ENCODE results near the gene TMA7.

The TMA7 gene

DNA sequence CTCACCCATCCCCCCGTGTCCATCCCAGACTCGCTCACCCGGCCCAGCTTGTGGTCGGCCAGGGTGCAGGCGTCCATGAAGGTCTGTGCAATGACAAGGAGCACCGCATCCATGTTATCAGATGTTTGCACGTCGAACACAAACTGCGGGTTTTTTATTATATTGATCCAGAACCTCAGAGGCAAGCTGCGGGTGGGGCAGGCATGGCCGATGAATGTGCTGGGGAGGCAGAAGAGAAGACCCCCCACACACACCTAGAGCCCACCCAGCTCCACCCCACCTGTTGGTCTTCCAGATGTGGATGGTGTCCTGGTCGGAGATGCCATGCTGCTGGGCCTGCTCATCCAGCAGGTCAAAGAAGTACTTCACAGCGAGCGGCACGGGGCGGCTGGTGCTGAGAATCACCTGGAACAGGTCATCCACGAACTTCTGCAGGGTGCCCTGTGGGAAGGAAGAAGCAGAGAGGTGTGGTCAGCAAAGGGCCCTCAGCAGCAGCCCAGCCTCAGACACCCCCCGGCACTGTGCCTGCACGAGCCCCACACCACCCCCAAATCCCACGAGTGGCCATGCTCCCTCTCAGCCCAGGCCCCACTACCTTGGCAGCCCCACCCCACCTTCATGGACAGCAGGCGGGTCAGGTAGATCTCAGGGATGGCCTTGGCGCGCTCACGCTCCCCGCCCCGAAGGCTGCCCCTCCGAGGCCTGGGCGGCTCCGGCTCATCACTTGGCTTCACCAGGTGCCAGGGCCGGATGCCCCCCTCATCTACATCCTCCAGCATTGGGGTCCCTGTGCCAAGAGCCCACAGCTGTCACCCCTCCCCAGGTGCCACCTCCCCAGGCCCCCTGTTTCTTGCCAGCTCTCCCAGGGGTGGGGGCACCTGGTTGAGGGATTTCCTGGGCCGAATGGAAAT, 30.5 kb upstream of the TMA7 start:
- no peak for DNase-seq

DNA sequence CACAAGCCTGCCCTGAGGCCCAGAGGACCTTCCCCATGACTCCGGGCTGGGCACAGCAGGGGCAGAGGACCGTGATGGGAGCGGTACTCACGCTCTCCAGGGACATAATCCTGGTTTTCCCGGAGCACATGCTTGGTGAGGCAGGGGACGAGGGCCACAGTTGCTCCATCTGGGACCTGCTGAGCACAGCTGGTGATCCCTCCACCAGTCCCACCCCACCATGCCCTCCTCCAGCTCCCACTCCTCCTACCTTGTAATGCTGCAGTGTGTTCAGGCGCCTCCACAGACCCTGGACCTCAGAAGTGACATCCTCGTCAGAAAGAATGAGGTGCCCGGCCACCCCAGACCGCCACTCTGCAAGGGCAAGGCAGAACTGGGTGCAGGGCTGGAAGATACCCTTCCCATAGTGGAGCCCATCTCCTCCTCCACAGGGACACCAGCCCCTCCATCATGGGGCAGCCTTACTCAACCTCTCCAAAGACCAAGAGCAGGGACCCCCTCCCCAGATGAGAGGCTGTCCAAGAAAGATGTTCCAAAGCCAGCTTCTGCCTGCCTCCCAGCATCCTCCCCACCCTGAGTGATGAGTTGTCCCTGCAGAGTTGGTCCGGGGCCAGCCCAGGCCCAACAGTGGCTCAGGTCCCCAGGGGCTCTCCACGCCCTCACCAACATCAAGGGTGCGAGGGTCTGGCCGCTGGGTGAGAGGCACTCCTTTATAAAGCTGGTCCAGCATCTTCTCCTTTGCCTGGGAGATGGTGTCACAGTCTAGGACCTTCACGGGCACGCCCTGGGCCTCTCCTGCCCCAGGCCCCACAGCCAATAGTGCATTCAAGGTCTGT, 29.6 kb upstream of the TMA7 start:
- no peak for DNase-seq

DNA sequence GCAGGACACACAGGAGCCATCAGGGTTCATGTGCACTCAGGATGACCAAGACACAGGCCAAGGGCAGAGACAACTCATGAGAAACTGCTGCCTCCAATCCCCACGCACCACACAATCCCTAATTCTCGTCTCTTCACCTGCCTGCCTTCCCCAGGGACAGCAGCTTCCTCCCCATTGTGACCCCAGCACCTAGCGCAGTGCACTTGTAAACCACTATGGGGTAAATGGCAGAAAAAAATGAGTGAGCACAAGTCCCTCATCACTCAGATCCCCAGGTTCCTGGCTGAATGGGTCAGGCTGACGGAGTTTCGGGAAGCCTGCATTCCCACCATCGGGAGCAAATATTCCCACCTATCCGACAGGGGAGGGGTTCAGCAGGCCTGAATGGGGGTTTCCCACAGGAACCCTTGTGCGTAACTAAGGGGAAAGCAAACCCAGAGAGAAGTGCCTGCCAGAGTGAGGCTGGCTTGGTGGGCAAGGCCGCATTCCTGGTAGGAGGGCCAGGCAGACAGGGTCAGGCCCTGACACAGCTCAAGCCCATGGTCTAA, 28.9 kb upstream of the TMA7 start:
- DNase-seq, result no peak

DNA sequence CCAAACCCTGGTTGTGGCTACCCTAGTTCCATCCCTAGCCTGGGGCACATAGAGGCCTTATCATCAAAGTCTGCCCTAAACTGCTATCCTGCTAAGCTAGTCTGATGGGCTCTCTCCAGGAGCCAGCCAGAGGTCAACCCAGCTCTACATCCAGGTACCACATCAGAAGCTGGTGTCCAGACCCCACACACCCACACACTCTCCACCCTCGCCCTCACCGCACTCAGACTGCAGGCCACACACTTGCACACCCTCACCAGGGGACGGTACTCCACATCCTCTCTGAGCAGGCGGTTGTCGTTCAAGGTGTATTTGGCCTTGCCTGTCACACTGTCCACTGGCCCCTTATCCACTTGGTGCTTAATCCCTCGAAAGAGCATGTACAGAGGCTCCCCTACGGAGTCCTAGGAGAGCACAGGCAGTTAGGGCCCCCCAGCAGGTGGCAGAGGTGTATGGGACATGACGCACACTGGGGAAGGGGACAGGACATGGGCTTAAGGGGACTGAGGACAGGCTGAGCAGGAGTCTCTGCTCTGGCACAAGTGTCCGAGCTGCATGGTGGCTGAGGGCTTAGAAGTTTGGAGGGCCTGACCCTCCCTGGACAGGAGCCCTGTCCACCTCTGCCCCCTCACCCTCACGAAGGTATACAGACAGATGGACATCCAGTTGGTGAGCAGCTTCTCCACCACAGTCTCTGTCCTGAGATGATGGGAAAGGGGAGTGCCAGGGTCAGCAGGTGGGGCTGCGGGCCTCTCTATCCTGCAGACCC, 28.3 kb upstream of the TMA7 start:
- DNase-seq, result no peak

DNA sequence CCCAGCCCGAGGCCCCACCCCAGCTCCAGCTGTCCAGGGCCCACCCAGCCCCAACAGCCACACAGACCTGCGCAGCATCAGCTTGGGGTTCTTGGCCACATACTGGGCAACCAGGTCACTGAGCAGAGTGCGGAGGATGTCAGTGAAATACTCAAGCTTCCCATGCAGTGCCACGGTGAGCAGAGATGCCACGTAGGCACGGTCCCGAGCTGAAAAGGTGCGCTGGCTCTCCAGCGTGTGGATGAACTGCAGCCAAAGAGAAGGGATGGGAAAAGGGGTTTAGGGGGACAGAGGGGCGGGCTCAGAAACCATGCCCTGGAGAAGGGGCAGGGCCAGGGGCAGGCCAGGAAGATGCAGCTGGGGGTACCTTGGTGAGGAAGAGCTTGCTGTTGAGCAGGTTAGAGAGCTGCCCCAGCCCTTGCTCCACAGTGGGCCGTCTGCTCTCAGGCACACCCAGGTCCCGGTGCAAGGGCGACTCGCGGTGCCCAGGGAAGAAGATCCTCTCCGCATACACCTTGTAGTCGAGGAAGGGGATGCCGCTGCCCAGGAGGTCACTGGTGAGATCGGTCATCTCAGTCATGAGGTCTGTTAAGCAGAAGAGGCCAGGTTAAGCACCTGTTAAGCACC, 27.6 kb upstream of the TMA7 start:
- no peak for DNase-seq

DNA sequence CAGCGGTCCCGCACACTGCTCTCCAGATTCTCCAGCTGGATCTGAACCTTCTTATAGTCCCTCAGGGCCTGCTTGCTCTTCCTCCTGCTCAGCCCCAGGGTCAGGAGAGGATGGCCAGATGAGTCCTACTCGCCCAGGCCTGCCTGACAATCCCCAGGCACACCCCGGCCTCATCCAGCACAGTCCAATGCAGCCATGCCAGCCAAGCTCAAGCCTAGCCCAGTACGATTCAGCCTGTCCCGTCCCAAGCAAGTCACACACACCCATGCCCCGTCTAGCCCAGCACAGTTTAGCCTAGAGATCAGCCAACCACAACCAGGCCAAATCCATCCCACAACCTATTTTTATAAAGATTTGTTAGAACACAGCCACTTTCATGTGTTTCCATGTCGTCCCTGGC, 27.0 kb upstream of the TMA7 start:
- no peak for DNase-seq

DNA sequence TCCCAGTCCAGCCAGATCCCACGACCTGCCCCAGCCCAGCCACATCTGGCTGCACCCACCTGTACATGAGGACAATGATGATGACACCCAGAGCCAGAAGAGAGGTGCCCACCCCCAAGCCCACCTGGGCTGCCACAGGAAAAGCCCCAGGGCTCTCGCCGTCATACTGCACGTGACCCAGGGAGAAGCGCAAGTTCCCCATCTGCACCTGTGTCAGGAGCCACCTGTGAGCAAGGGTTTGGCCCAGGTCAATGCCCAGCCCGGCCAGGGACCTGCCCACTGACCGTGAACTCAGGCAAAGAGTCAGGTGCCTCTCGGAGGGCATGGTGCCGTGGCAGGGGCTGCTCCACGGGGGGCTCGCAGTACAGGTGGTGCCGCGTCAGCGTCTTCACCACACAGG, 26.4 kb upstream of the TMA7 start:
- no peak for DNase-seq

DNA sequence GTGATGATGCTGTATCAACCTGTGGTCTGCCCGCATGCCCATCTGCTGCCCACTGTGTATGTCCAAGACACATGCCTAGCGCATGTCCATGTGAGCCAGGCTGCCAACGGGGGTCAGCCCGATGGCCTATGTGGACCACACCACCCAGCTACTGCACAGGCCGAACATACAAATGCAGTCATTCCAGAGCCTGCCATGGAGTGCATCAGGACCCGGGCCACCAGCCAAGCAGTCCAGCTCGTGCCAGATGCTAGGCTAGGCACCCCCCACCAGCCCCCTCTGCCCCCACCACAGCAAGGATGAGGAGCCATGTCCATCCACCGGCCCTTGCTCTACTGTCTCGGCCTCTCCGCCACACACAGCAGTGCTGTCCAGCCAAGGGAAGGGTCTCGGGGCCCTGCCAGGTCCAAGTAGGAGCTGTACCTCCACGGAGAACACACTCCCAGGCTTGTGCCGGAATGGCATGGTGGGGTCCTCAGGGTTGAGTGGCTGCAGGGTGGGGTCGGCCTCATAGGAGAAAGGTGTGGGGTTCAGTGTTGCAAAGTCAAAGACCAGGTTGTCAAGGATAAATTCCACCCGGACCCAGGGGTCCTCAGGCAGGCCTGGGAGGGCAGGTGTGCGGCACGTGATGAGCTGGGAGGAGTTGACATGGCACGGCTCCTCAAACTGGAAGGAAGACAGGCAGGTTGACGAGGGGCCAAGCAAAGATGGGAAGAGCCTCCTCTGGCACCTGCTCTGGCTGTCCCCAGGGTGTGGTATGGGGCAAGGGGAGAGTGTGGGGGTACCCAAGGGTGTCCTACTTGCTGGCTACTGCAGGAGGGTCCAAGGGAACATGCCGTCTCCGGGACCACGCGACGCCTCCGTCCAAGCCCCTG, 25.4 kb upstream of the TMA7 start:
- DNase-seq, result no peak

DNA sequence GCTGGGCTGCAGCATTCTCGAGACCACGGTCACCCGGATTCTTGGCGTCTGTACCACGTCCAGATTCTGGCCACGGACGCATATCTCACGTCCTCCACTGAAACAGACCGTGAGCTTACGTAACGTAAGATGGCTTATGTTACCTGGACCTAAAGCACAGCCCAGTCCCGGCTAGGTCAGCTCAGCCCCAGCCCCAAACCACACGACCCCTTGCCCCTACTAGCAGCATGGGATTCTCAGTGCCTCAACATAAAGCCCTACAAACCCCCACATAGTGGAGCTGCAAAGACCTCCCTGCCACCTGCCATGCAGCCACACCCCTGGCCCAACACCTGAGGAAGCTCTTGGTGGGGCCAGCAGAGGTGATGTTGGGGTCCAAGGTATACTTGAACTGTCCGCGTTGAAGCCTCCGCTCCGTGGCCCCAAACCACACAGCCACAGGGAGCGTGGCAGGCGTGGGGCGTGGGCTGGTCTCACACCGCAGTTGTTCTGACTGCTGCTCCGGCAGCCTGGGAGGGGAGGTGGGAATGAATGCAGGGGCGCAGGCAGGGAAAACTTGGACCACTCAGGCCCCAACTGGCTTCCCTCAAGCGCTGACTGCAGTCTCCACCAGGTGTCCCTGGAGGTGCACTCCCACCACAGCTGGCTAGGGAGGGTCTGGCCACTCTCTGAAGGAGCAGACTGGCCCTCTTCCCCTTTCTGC, 24.7 kb upstream of the TMA7 start:
- no peak for DNase-seq

DNA sequence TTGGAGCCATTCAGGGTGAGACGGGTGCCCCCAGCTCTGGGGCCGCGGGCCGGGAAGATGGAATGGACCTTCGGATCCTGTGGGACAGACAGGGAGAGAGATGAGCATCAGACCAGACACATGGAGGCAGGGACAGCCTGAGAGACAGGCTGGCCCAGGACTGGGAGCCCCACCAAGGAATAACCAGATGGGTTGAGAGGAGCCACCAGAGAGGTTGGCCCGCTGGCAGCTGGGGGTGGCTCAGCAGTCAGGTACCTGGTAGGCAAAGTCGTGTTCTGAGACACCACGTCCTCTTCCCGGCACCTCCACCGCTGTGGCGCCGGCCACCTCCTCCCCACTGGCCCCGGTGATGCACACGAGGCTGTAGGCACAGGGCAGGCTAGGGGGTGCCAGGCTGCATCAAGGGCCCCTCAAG, 24.0 kb upstream of the TMA7 start:
- no peak for DNase-seq

DNA sequence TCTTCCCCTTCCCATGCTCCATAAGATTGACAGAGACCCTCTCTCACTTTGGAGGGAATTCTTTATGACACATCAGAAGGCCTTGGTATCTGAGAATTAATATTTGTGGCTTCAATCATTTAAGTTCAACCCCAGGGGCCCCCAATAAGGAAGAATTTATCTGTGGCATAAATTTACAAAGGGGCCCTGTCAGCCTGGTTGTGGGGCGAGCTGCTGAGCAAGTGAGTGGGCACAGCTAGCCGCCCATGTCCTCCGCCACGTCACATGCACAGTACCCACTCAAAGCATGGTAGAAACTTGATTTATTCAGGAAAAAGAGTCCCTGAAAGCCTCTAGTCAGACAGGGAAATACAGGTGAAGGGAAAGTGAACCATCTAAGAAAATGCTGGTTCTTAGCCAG, 23.5 kb upstream of the TMA7 start:
- DNase-seq, result no peak

DNA sequence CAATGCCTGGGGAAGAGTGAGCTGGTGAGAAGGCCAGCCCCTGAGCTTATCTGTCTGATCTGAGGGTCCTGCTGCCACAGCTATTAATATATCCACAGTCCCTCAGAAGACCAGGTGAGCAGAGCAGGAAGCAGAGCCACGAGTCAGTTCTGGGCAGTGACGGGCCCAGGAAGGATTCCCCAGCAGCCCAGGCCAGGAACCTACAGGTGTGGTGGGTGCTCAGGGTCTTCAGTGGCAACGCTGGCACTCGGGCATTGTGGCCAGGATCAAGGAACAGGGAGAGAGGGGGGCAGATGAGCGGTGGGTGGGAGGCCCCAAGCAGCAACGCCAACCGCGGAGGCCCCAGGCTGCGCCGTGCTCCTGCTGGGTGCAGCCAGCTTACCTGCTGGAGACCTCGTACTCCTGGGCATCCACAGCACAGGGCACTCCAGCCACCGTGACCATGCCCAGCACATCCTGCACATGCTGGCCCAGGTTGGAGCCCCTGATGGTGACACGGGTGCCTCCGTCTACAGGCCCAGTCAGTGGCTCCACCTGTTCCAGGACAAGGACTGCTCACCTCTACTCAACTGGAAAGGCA, 22.4 kb upstream of the TMA7 start:
- DNase-seq, result no peak

DNA sequence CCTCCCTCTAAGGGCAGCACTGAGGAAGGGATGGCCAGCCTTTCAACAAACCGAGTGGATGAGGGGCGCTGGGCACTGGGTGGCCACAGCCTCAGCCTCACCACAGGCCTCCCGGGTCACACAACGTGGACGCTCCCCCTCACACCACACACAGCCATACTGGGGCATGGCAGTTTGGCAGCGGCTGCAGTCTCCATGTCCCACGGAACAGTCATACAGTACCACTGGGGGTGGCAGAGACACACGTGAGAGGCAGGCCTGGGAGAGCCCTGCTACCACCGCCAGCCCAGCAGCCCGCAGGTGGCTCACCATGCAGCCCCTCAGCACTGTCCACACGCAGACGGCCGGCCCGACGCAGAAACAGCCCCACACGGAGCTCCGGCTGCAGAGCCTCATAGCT, 21.9 kb upstream of the TMA7 start:
- no peak for DNase-seq

DNA sequence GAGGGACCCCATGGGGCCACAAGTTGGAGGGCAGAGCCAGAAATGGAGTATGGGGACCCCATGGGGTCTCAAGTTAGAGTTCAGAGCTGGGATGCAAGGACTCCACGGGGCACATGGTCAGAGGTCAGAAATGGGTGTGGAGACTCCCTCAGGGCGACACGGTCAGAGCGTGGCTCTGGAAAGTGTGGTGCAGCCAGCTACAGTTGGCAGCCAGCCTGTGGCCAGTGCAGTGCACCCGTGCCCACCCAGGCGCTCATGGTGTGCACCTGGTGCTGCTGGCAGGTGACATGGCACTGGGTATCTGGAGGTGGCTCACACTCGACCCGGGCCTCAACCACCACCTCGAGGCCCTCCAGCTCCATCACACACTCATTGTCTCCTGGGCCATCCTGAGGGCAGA, 21.4 kb upstream of the TMA7 start:
- DNase-seq, result no peak

DNA sequence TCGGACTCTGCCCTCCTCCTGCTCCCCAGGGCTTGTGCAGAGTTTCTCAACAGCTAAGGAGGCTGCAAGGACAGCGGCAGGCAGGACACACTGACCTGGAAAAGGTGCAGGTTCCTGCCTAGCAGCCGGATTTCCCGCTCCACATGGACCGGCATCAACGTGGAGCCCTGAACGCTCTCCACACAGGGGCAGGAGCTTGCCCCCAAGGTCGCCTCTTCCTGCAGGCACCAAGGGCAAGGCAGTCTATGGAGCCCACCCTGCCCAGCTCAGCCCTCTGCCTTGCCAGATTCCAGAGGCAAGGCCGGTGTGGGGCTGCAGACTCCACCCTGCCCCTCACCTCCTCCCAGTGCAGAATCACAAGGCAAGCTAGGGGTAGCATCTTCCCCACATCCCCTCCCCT, 20.9 kb upstream of the TMA7 start:
- no peak for DNase-seq

DNA sequence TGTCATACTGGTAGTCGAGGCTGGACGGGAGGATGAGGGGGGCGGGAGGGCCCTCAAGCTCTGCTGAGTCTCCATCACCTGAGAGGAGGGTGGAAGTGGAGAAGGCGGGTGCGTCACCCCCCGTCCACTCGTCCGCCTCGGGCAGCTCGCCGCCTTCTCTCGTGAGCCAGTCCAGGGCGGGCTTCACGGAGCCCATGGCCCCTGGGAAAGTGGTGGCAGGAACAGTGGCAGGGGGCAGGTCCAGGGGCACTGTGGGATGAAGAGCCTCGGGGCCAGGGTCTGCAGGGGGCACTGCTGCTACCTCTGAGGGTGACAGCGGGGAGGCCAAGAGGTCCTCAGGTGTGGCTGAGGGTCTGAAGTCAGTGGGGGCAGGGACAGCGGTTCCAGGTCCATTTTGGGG, 20.5 kb upstream of the TMA7 start:
- no peak for DNase-seq

DNA sequence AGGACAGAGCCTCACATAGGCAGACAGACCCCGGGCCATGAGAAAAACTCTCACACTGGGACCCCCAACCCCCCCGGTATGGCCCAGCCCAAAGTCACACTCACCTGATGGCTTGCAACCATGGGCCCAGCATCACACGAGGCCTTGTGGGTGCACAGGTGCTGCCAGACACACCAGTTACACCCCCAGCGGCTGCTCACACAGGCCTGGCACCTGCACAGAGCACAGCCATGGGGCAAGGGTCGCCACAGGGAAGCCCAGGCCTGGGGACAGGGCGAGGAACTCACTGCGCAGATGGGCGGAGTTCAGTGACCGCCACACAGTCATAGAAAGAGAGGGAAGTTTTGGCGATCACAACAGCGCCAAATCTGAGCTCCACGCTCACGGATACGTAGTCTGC, 19.5 kb upstream of the TMA7 start:
- no peak for DNase-seq

DNA sequence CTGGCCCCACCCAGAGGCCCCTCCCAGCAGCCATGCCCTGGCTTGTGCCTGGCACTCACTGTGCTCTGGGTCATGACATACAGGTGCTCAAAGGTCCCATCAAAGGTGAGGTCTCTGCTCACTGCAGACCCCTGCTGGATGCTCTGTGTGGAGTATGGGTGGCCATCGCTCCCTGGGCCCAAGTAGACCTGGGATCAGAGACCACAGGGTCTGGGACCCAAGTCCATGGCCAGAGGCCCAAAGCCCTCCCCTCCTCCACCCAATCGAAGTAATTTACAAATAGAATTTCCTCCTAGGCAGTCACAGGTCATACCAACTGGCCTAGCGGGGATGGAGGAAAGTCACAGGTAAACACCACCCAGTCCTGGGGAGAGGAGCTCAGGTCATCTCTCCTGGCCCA, 17.8 kb upstream of the TMA7 start:
- DNase-seq, result no peak

DNA sequence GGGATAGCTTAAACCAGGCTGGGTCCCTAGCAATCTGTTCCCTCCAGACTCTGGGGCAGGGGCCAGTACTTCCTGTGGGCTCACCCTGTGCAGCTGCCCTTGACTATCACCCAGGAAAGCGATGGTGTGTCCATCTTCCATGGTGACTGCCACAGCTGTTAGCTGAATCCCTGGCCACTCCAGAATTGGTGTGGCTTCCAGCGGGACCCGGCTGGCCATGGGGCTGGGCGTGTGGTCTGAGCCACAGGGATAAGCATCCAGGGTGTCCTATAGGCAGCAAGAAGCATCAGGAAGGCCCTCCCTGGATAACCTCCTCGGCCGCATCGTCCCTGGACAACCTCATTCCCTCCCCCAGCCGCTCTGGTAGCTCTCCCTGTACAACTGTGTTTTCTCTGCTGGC, 17.4 kb upstream of the TMA7 start:
- no peak for DNase-seq

DNA sequence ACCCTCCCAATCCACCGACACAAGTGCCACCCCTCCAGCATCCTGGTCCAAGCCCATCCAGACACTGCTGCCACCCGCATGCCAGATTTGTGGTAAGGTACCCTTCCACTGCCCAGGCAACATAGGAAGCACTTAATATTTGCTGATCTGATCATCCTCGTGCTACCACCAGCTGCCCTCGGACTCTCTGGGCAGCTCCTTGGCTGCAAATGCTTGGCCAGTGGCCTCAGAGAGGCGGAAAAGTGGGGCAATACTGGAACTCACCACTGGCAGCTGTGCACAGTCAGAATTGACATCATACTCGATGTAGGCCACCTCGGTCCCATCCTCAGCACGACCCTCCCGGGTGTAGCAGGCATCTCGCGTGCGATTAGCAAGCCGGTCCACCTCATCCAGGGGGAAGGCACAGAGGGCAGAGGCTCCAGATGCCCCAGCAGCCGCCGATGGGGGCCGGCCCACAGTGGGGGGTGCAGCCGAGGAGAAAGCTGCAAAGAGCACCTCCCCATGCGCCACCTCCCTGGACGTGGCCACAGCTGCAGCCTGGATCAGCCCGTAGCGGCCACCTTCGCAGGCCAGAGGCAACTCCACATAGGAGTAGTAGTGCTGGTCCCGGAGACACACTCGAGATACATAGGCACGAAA, 16.7 kb upstream of the TMA7 start:
- DNase-seq, result no peak
